Endothelial cell of umbilical vein (primary cell): ENCODE measurements around the gene ARHGEF28. TPM values are rescaled to one million over a fixed set of nuclear protein-coding genes. Genes with fewer than 3 reads are reported as not detected.

ENCODE experiments used
- BruUV-seq: library from RNA; stranded (reverse); fragments of 400-500 nt; replicated peaks from 2 replicates; lab custom pipeline; 2021; lab: Mats Ljungman, UMichigan
- CTCF ChIA-PET: fragments of 300-600, 350-600 bp; sonication (Branson Sonifier 250); formaldehyde crosslinking; loops from one replicate; lab custom pipeline; 2021; ENCODE audit warnings: antibody characterized with exemption, inconsistent platforms; lab: Charles Lee
- POLR2A ChIA-PET: fragments of 300-600, 350-600 bp; sonication (Branson Sonifier 250); formaldehyde crosslinking; loops from one replicate; lab custom pipeline; 2021; ENCODE audit warnings: antibody characterized with exemption, inconsistent platforms; lab: Charles Lee
- DNase-seq: peaks from one replicate; pipeline ENCODE4 v3.0.0-alpha.2; 2011; ENCODE audit warnings: low read depth, low spot score
- FAIRE-seq: peaks from 2 replicates; lab custom pipeline; 2011; peaks lifted over from hg19 to GRCh38; lab: Jason Lieb, UNC
- H2AFZ ChIP-seq: 2 replicates; pipeline ENCODE4 v1.6.0; 2012; ENCODE audit warnings: low read depth, low read length, control low read depth, inconsistent platforms
- H3K27ac ChIP-seq: 2 replicates; pipeline ENCODE4 v1.5.1; 2011; ENCODE audit warnings: low read depth, mild to moderate bottlenecking, control low read depth, low read length, moderate library complexity; ENCODE audit not compliant: insufficient read depth
- H3K27me3 ChIP-seq, 2 experiments: 2 replicates each; pipeline versions ENCODE4 v1.6.0 to v1.6.1; 2011; ENCODE audit warnings: low read length in 2 of 2, mixed read lengths in 1 of 2; ENCODE audit not compliant: control insufficient read depth in 2 of 2, insufficient read depth in 2 of 2
- H3K36me3 ChIP-seq, 2 experiments: 2 replicates in 1 of 2; 3 replicates in 1 of 2; pipeline ENCODE4 v1.5.1; 2011; ENCODE audit warnings: low read length in 2 of 2, mild to moderate bottlenecking in 1 of 2, moderate library complexity in 1 of 2; ENCODE audit not compliant: control insufficient read depth in 2 of 2, insufficient read depth in 2 of 2; ENCODE audit errors: extremely low read depth in 1 of 2
- H3K4me1 ChIP-seq: 3 replicates; pipeline ENCODE4 v1.5.1; 2011; ENCODE audit warnings: mild to moderate bottlenecking, low read length; ENCODE audit not compliant: control insufficient read depth, insufficient read depth; ENCODE audit errors: extremely low read depth
- H3K4me2 ChIP-seq: 2 replicates; pipeline ENCODE4 v1.6.1; 2011; ENCODE audit warnings: low read length, control low read depth, mixed read lengths; ENCODE audit not compliant: insufficient read depth
- H3K4me3 ChIP-seq, 3 experiments: fragments of 200-600 bp in 1 of 3; sonication (generic), shearing (Covaris generic) in 1 of 3; replicated peaks in 1 of 3; 2 replicates each; pipeline ENCODE4 v1.5.1; 2011 to 2016; ENCODE audit warnings: control low read depth in 3 of 3, low read length in 3 of 3, mild to moderate bottlenecking in 2 of 3, inconsistent platforms in 1 of 3, low read depth in 1 of 3, moderate library complexity in 1 of 3; ENCODE audit not compliant: insufficient read depth in 1 of 3
- H3K79me2 ChIP-seq: 2 replicates; pipeline ENCODE4 v1.6.0; 2012; ENCODE audit warnings: low read length, inconsistent platforms; ENCODE audit not compliant: control insufficient read depth, insufficient read depth
- H3K9ac ChIP-seq: replicated peaks from 2 replicates; pipeline ENCODE3; 2011; ENCODE audit warnings: low read length, control low read depth; ENCODE audit not compliant: insufficient read depth; ENCODE audit errors: extremely low read depth
- H3K9me1 ChIP-seq: replicated peaks from 3 replicates; pipeline ENCODE4 v1.6.0; 2011; ENCODE audit warnings: mild to moderate bottlenecking, low read length; ENCODE audit not compliant: control insufficient read depth, insufficient read depth; ENCODE audit errors: extremely low read depth
- H3K9me3 ChIP-seq: replicated peaks from 2 replicates; pipeline ENCODE4 v1.5.1; 2012; ENCODE audit warnings: low read length, inconsistent platforms; ENCODE audit not compliant: control insufficient read depth, insufficient read depth
- H4K20me1 ChIP-seq: replicated peaks from 2 replicates; pipeline ENCODE3; 2011; ENCODE audit warnings: mild to moderate bottlenecking, low read length; ENCODE audit not compliant: control insufficient read depth, insufficient read depth; ENCODE audit errors: extremely low read depth
- CTCF ChIP-seq, 2 donors: IDR thresholded peaks; 1 replicate in 1 of 2; 2 replicates in 1 of 2; pipeline ENCODE4 v1.5.1; 2011; ENCODE audit warnings: low read length in 2 of 2, mild to moderate bottlenecking in 2 of 2, moderate library complexity in 2 of 2, control low read depth in 1 of 2, inconsistent platforms in 1 of 2, low read depth in 1 of 2; ENCODE audit not compliant: insufficient read depth in 1 of 2; ENCODE audit errors: extremely low read depth in 1 of 2
- EZH2 ChIP-seq: IDR thresholded peaks from 2 replicates; pipeline ENCODE4 v1.6.1; 2012; ENCODE audit warnings: borderline replicate concordance, low read depth, mild to moderate bottlenecking, moderate library complexity, low read length, inconsistent platforms; ENCODE audit not compliant: severe bottlenecking
- FOS ChIP-seq: IDR thresholded peaks from 2 replicates; pipeline ENCODE4 v1.6.1; 2011; ENCODE audit warnings: mild to moderate bottlenecking, low read length, moderate library complexity, borderline replicate concordance; ENCODE audit not compliant: insufficient read depth
- GATA2 ChIP-seq: IDR thresholded peaks from 2 replicates; pipeline ENCODE4 v1.7.0; 2011; ENCODE audit warnings: low read depth, mild to moderate bottlenecking, moderate library complexity, mixed read lengths, low read length; ENCODE audit not compliant: insufficient read length, insufficient read depth
- JUN ChIP-seq: IDR thresholded peaks from 2 replicates; pipeline ENCODE4 v1.6.1; 2011; ENCODE audit warnings: borderline replicate concordance, low read depth; ENCODE audit not compliant: insufficient read length, insufficient read depth
- MAX ChIP-seq: IDR thresholded peaks from 2 replicates; pipeline ENCODE4 v1.6.1; 2011; ENCODE audit not compliant: insufficient read depth, insufficient read length
- MYC ChIP-seq: IDR thresholded peaks from one replicate; pipeline ENCODE4 v1.6.1; 2011; ENCODE audit warnings: mild to moderate bottlenecking, low read depth, low read length
- POLR2A ChIP-seq: IDR thresholded peaks from 2 replicates; pipeline ENCODE4 v1.6.1; 2012; ENCODE audit warnings: low read depth, mild to moderate bottlenecking, control low read depth, low read length
- POLR2AphosphoS5 ChIP-seq: IDR thresholded peaks from 2 replicates; pipeline ENCODE4 v1.6.1; 2012; ENCODE audit warnings: low read depth, mild to moderate bottlenecking, control low read depth, low read length, moderate library complexity; ENCODE audit not compliant: insufficient read depth
- dilution Hi-C: fragments of 300-500 bp; cut with MboI; formaldehyde crosslinking; loops from one replicate; pipeline ENCODE4 v1.15.0; 2019; ENCODE audit warnings: low sequenced_read_pairs; ENCODE audit not compliant: extremely low pct_ligation_motif_present
- intact Hi-C: fragments of 100-400 bp; cut with micrococcal nuclease; formaldehyde crosslinking; loops from one replicate; pipeline ENCODE4 v1.10.0; 2022
- polyA plus RNA-seq, 4 experiments: library from polyadenylated mRNA; depleted of rRNA in 3 of 4; stranded (reverse) in 3 of 4; unstranded in 1 of 4; fragments of >200 nt; gene quantifications; 2 replicates each; pipeline versions ENCODE4 v1.2.1 to v1.2.3, GENCODE V29; 2011 to 2012; ENCODE audit warnings: missing spikeins in 1 of 4
- total RNA-seq: library from RNA; stranded (reverse); gene quantifications from 2 replicates; pipeline ENCODE4 v1.2.3, GENCODE V29; 2021

ARHGEF28 gene
- total and polyA plus RNA-seq, 2 donors (not counting 3 experiments of a cell fraction or from before 2014, with no cell fraction given) = 29.5 to 108 TPM

- no peaks in the 10 kb centered on the region for H4K20me1 ChIP-seq
- dilution Hi-C loops = no loop called here
- intact Hi-C loops = loop anchor here (1.0 to 5.0 kb wide), 5 partner anchors 46 to 854 kb away; no protein-coding TSS in a partner anchor
- TF ChIP-seq JUN (no peak), CTCF (IDR thresholded peaks at IDR 0.05; ENCODE audit: extremely low read depth in 1 of 2, insufficient read depth in 1 of 2, low read depth in 1 of 2, low read length in 2 of 2) (peak; percentile 85 to 95)
- DNase-seq (peak; percentile 85), FAIRE-seq (peak; percentile 74)
- no peak overlapping the region for H2AFZ ChIP-seq
- H3K36me3 ChIP-seq = peaks cover 7 to 8% of the 10 kb centered on the region in 2 experiments
- no peaks in the 10 kb centered on the region for H3K9me1 ChIP-seq
- no peaks in the 10 kb centered on the region for H3K27me3 ChIP-seq
- H3K9ac ChIP-seq = no peak overlapping the region
- POLR2A ChIA-PET = interaction anchor here (0.6 kb wide), 1 partner anchor 18 kb away, joined by 3 read pairs; no protein-coding TSS in a partner anchor
- H3K79me2 ChIP-seq = peaks cover 5% of the 10 kb centered on the region
- H3K27ac ChIP-seq = no peak overlapping the region
- no TSS peak for BruUV-seq
- peaks cover 54% of the 10 kb centered on the region for H3K4me1 ChIP-seq
- no peaks in the 10 kb centered on the region for H3K9me3 ChIP-seq
- CTCF ChIA-PET = interaction anchor here (0.6 to 7.6 kb wide), 29 partner anchors 9 to 255 kb away, joined by 3 to 232 read pairs (median 4); partner anchors contain the start of genes ANKRA2, ARHGEF28 and UTP15
- H3K4me2 ChIP-seq = no peak overlapping the region
- H3K4me3 ChIP-seq = no peak overlapping the region
These were observed 166.8 kb downstream of the ARHGEF28 start for GRCh38 chr5:73792687-73793320.

DNA sequence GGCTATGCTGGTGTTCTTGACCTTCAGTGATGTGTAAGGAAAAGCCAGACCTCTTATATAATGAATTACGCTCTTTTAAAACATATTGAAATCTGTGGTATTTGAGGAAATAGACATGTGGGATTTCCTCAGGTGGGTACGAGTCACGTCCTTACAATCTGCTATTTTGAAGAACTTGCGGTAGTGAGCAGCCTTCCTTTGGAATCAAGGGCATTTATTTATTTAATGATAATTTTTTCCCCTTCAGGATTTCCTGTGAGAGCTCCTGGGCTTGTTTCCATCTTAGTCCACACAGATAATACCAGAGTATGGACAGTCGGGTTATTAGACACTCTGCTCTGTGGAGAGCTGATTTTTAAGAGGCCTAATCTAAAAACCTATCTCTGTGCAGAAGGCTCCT is 167.9 kb downstream of the ARHGEF28 start:
- H3K4me2 ChIP-seq = peak overlapping the region; percentile 63
- H3K9me3 ChIP-seq = no peaks in the 10 kb centered on the region
- no peaks in the 10 kb centered on the region for H4K20me1 ChIP-seq
- intact Hi-C loops = loop anchor here (2.0 to 5.0 kb wide), 4 partner anchors 47 to 853 kb away; no protein-coding TSS in a partner anchor
- peak; percentile 47 for DNase-seq
- no peak overlapping the region for H2AFZ ChIP-seq
- peaks cover 5% of the 10 kb centered on the region for H3K79me2 ChIP-seq
- CTCF ChIA-PET = interaction anchor here (0.7 to 7.6 kb wide), 11 partner anchors 10 to 212 kb away, joined by 3 to 232 read pairs (median 6); no protein-coding TSS in a partner anchor
- H3K4me1 ChIP-seq = peaks cover 54% of the 10 kb centered on the region
- no peaks in the 10 kb centered on the region for H3K9me1 ChIP-seq
- TF ChIP-seq JUN = no peak
- no peak for TF ChIP-seq EZH2
- no peak for TF ChIP-seq POLR2AphosphoS5
- TF ChIP-seq MAX = no peak
- TF ChIP-seq MYC = no peak
- peak; percentile 51 for TF ChIP-seq FOS
- no peak for TF ChIP-seq POLR2A
- peak; percentile 69 for TF ChIP-seq GATA2
- TF ChIP-seq CTCF (IDR thresholded peaks at IDR 0.05; ENCODE audit: extremely low read depth in 1 of 2, insufficient read depth in 1 of 2, low read depth in 1 of 2, low read length in 2 of 2) = no peak
- no TSS peak for BruUV-seq
- peak overlapping the region; percentile 53 for H3K27ac ChIP-seq
- FAIRE-seq = peak; percentile 8
- no peak overlapping the region for H3K4me3 ChIP-seq
- H3K27me3 ChIP-seq = no peaks in the 10 kb centered on the region
- dilution Hi-C loops = no loop called here
- H3K36me3 ChIP-seq = peaks cover 13 to 14% of the 10 kb centered on the region in 2 experiments
- POLR2A ChIA-PET = no interaction called here
- H3K9ac ChIP-seq = peak overlapping the region; percentile 19
